A673 (cell line): ENCODE results near the gene SLC10A4. TPM values are rescaled to one million over a fixed set of nuclear protein-coding genes. Genes with fewer than 3 reads are reported as not detected.
A peak's percentile ranks its signal among the peaks of the same experiment; 100 is the strongest.

Experiments
- BruUV-seq: library from RNA; stranded (reverse); fragments of 400-500 nt; replicated peaks from 2 replicates; lab custom pipeline; 2021; lab: Mats Ljungman, UMichigan
- CTCF ChIA-PET: fragments of 300-600 bp; sonication (Branson Sonifier 250); formaldehyde crosslinking; loops from one replicate; lab custom pipeline; 2022; ENCODE audit warnings: antibody characterized with exemption; lab: Charles Lee
- POLR2A ChIA-PET: fragments of 300-600 bp; sonication (Branson Sonifier 250); formaldehyde crosslinking; loops from one replicate; lab custom pipeline; 2022; ENCODE audit warnings: antibody characterized with exemption; ENCODE audit not compliant: low non-redundant PET; lab: Charles Lee
- DNase-seq: peaks from one replicate; pipeline ENCODE4 v3.0.0-alpha.2; 2015; ENCODE audit warnings: low spot score
- H3K27ac ChIP-seq: fragments of 200-600 bp; sonication (generic); 2 replicates; pipeline ENCODE4 v1.5.1; 2016; ENCODE audit warnings: mixed run types, low read depth, mild to moderate bottlenecking, mixed read lengths, antibody characterized with exemption, low read length; ENCODE audit not compliant: poor library complexity, severe bottlenecking
- H3K27me3 ChIP-seq: fragments of 200-600 bp; sonication (generic); replicated peaks from 2 replicates; pipeline ENCODE4 v1.6.1; 2017; ENCODE audit warnings: mixed run types, low read depth, mild to moderate bottlenecking, mixed read lengths, antibody characterized with exemption, low read length; ENCODE audit not compliant: insufficient read depth, poor library complexity
- H3K36me3 ChIP-seq: fragments of 200-600 bp; sonication (generic); 2 replicates; pipeline ENCODE4 v1.6.1; 2016; ENCODE audit warnings: mixed run types, mild to moderate bottlenecking, mixed read lengths, antibody characterized with exemption, low read length; ENCODE audit not compliant: insufficient read depth, poor library complexity, severe bottlenecking
- H3K4me1 ChIP-seq: fragments of 200-600 bp; sonication (generic); 2 replicates; pipeline ENCODE4 v1.6.1; 2017; ENCODE audit warnings: mixed run types, mild to moderate bottlenecking, mixed read lengths, antibody characterized with exemption, low read length; ENCODE audit not compliant: insufficient read depth, poor library complexity, severe bottlenecking
- H3K4me3 ChIP-seq: fragments of 200-600 bp; sonication (generic); 2 replicates; pipeline ENCODE4 v1.5.1; 2016; ENCODE audit warnings: low read depth, mixed run types, mild to moderate bottlenecking, mixed read lengths, low read length; ENCODE audit not compliant: poor library complexity, severe bottlenecking
- H3K9me3 ChIP-seq: fragments of 200-600 bp; sonication (generic); 2 replicates; pipeline ENCODE4 v1.6.1; 2016; ENCODE audit warnings: mixed run types, low read depth, mild to moderate bottlenecking, mixed read lengths, antibody characterized with exemption, low read length; ENCODE audit not compliant: poor library complexity, severe bottlenecking
- EZH2 ChIP-seq: fragments of 200-600 bp; sonication (generic); IDR thresholded peaks from 2 replicates; pipeline ENCODE4 v1.6.1; 2017; ENCODE audit warnings: borderline replicate concordance, low read depth, mild to moderate bottlenecking, mixed read lengths, antibody characterized with exemption, low read length; ENCODE audit not compliant: poor library complexity, severe bottlenecking
- intact Hi-C: fragments of 100-400 bp; cut with micrococcal nuclease; formaldehyde crosslinking; loops from one replicate; pipeline ENCODE4 v1.10.0; 2022; ENCODE audit not compliant: unreplicated experiment
- total RNA-seq: library from RNA; stranded (reverse); gene quantifications from 2 replicates; pipeline ENCODE4 v1.2.3, GENCODE V29; 2021
- TF ChIP-seq, protein P1 (sequence below): fragments of 300-800, 200-600 bp; sonication (generic); conservative IDR thresholded peaks from 2 replicates; pipeline ENCODE4 v1.5.1; 2017; ENCODE audit warnings: low read depth, mild to moderate bottlenecking, antibody characterized with exemption, low read length, moderate library complexity, mixed read lengths

The SLC10A4 gene
- total RNA-seq, 1 experiment from 2014 or later: 4.4 TPM

DNA sequence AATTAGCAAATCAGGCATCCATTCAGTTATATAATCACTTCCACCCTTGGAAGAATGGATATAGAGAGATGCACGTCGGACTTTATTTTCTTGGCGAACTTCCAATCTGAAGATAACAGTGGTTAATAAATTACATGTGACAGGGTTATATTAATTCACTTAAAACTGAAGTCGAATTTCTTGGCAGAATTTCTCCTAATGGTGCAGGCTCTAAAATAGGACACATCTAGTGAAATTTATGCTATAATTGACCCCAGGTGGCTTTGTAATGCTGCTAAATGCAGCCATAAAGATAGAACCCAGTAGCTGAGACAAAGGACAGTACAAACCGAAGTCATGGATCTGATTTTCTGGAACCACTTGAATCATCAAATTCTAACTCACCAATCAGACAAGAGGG lies 20.8 kb upstream of the SLC10A4 start:
- no peaks in the 10 kb centered on the region for H3K36me3 ChIP-seq
- peaks cover 25% of the 10 kb centered on the region for H3K4me1 ChIP-seq
- no peak overlapping the region for H3K4me3 ChIP-seq
- H3K27me3 ChIP-seq: no peaks in the 10 kb centered on the region
- no peak overlapping the region for H3K27ac ChIP-seq
- intact Hi-C loops: no loop called here
- peak; percentile 77 for DNase-seq
- ChIA-PET CTCF (no interaction called here), POLR2A (no interaction called here)
- no peaks in the 10 kb centered on the region for H3K9me3 ChIP-seq
- no peak for TF ChIP-seq EZH2
- TF ChIP-seq, protein P1, sequence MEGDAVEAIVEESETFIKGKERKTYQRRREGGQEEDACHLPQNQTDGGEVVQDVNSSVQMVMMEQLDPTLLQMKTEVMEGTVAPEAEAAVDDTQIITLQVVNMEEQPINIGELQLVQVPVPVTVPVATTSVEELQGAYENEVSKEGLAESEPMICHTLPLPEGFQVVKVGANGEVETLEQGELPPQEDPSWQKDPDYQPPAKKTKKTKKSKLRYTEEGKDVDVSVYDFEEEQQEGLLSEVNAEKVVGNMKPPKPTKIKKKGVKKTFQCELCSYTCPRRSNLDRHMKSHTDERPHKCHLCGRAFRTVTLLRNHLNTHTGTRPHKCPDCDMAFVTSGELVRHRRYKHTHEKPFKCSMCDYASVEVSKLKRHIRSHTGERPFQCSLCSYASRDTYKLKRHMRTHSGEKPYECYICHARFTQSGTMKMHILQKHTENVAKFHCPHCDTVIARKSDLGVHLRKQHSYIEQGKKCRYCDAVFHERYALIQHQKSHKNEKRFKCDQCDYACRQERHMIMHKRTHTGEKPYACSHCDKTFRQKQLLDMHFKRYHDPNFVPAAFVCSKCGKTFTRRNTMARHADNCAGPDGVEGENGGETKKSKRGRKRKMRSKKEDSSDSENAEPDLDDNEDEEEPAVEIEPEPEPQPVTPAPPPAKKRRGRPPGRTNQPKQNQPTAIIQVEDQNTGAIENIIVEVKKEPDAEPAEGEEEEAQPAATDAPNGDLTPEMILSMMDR: no peak
- no TSS peak for BruUV-seq

DNA sequence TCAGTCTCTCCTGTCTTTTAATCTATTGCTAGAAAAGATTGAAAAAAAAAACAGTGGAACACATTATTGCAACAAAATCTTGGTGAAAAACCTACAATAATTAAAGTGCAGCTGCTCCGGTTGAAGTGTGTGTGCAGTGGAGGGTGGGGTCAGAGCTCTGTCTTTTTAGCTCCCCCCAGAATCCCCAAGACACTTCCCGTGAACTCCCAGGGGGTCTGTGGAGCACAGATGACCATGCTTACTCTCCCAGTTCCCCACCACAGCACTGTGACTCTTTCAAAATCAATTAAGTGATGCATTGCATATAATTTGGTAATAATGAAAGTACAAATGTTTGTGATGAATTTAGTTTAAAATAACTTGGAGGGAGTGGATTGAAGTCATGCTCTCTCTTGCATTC lies 15.7 kb upstream of the SLC10A4 start:
- no TSS peak for BruUV-seq
- CTCF ChIA-PET: no interaction called here
- intact Hi-C loops: no loop called here
- H3K4me3 ChIP-seq: no peak overlapping the region
- peak; percentile 68 for DNase-seq
- POLR2A ChIA-PET: no interaction called here
- TF ChIP-seq, protein P1: no peak
- H3K27me3 ChIP-seq: no peaks in the 10 kb centered on the region
- no peaks in the 10 kb centered on the region for H3K9me3 ChIP-seq
- H3K27ac ChIP-seq: no peak overlapping the region
- H3K36me3 ChIP-seq: no peaks in the 10 kb centered on the region
- H3K4me1 ChIP-seq: peaks cover 40% of the 10 kb centered on the region

DNA sequence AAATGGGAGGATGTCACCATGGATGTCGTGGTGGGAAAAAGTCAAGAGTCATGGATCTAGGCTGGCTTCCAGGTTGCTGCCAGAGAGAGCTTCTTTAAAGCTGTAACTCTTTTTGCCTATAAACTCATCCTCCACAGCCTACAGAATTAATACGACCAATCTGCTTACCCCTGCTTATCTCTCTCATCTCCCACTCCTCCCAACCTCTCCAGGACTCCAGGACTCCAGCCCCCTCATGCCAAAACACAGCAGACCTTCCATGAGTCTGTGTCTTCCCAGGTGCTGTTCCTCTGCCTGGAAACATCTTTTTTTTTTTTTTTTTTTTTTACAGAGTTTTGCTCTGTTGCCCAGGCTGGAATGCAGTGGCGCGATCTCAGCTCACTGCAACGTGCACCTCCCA lies 15.3 kb upstream of the SLC10A4 start:
- H3K27ac ChIP-seq: no peak overlapping the region
- no peaks in the 10 kb centered on the region for H3K27me3 ChIP-seq
- H3K4me3 ChIP-seq: no peak overlapping the region
- no peaks in the 10 kb centered on the region for H3K9me3 ChIP-seq
- no peak for TF ChIP-seq EZH2
- TF ChIP-seq, protein P1: no peak
- H3K4me1 ChIP-seq: peaks cover 36% of the 10 kb centered on the region
- POLR2A ChIA-PET: no interaction called here
- no peaks in the 10 kb centered on the region for H3K36me3 ChIP-seq
- no TSS peak for BruUV-seq
- CTCF ChIA-PET: no interaction called here
- peak; percentile 44 for DNase-seq
- intact Hi-C loops: no loop called here
